UCSD-AML1 (cell line): ENCODE measurements around the gene STX11.

Source experiments
- DNase-seq: peaks from one replicate; lab custom pipeline; 2025; ENCODE audit not compliant: unreplicated experiment; lab: John Stamatoyannopoulos, UW

STX11 gene

DNA sequence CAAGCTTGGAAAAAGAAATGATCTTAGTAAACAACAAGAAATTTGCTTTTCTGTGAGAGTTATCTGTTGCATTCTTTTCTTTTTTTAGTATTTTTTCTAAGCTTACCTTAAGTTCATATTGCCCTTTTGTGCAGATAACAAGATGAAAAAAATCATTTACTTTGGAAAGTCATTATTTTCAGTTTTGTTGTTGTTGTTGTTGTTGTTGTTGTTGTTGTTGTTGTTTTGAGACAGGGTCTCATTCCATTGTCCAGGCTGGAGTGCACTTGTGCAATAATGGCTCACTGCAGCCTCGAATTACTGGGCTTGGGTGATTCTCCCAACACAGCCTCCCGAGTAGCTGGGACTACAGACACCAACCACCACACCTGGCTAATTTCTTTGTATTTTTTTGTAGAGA, 8.8 kb upstream of the STX11 start:
- no peak for DNase-seq

DNA sequence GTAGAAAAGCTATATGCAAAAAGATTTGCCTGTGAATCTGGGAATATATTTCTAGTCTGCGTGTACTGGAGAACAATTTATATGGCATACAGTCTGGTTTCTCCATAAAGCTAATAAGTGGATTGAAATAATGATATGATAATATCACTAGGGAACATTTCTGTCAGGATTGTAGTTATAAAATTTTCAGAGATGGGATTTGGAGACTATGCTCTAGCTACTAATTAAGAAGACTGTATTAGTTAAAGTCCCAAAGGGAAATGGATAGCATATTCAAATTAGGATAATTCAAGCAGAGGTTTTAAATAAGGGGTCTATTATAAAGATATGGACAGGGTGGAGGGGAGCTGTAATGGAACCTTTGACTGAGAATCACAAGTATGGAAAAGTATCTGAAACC, 7.2 kb upstream of the STX11 start:
- DNase-seq: no peak

DNA sequence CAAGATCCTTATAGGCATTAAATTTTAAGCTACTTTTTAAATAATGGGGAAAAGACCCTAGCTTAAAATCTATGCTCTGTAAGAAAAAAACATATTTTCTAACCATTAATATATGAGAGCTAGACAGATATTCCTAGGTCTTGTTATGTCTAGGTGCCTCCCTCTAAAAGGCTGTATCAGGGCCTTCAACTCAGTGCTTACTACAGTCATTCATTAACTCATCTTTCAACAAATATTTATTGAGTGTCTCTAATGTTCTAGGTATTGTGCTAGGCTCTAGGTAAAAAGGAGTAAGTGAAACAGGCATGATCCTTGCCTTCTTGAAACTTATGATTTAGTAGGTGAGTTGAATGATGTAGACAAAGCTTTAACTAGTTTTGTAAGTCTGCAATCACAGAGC, 6.4 kb upstream of the STX11 start:
- DNase-seq: no peak

DNA sequence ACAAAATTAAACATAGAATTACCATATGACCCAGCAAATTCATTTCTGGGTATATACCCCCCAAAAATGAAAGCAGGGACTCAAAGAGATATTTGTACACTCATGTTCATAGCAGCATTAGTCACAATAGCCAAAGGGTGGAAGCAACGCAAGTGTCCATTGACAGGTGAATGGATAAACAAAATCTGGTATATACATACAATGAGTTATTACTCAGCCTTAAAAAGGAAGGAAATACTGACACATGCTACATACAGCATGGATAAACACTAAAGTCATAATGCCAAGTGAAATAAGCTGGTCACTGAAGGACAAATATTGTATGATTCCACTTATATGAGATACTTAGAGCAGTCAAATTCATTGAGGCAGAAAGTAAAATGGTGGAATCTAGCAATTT, 5.3 kb upstream of the STX11 start:
- DNase-seq: no peak

DNA sequence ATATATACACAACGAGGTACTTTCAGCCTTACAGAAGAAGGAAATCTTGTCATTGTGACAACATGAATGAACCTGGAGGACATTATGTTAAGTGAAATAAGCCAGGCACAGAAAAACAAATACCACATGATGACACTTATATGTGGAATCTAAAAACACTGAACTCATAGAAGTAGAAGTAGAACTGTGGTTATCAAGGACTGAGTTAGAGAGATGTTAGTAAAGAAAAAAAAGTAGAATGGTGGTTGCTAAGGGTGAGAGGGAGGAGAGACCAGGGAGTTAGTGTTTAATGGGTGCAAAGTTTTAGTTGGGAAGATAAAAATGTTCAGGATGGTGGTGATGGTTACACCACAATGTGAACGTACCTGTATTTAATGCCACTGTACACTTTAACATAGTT, 4.8 kb upstream of the STX11 start:
- DNase-seq: no peak

DNA sequence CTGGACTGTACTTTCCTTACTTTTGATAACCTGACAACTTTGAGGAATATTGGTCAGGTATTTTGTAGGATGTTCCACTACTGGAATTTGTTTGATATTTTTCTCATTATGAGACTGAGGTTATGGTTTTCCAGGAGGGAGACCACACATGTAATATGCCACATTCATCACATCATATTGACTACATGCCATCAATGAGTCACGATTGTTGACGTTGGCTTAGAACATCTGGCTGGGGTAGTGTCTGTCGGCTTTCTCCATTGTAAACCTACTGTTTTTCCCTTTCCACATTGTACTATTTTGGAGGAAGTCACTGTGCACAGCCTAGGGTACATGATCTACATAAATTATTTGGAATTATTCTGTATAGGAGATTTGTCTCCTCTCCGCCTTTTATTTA, 1.4 kb upstream of the STX11 start:
- no peak for DNase-seq

DNA sequence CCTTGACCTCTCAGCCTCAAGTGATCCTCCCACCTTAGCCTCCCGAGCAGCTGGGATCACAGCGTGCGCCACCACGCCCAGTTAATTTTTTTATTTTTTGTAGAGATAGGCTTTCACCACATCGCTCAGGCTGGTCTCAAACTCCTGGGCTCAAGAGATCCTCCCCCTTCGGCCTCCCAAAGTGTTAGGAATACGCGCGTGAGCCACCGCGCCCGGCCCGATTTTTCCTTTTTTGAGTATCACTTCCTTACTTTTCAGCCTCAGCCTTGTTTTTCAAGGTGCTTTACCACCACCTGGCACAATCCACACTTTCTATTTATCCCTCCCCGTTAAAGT, 791 bp upstream of the STX11 start:
- no peak for DNase-seq

DNA sequence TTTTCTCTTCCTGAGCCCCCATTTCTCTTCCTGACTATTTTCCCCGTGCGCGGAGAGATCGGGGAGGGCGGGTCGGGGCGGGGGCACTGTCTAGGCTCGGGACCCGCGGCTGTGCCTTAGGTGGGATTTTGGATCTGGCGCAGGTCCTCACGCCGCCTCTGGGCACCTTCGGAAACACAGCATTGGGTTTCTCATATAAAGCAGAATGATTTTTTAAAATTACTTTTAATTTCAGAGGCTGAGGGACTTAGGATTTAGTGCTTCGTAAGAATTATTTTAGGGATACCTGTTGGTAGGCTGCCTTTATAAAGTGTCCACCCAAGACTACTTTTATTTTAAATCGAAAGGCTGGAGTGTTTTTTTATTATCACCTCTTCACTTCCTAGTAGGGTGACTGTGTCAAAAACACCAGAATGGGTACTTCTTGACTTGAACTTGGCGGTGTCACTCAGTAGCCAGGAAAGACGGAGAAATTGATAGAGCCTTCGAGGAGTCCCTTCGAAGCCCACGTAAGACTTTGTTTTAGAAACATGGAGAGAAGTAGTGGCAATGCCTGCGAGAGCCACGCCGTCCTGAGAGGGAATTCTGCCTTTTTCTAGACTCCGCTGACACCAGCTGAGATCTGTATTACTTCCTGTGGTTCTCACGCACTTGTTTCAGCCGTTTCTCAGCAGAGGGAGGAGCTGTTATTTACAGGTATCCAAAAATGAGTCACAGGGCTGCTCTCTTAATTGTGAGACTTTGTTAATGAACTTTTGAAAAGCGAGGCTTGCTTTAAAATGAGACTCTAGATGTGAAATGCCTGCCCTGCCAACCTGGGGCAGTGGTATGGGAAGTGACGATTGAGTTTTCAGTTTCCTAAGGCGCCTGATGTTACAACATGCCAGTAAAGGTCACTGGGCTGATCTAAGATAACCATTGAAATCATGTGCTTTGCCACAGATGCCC, 667 bp downstream of the STX11 start:
- peak; percentile 59 for DNase-seq

DNA sequence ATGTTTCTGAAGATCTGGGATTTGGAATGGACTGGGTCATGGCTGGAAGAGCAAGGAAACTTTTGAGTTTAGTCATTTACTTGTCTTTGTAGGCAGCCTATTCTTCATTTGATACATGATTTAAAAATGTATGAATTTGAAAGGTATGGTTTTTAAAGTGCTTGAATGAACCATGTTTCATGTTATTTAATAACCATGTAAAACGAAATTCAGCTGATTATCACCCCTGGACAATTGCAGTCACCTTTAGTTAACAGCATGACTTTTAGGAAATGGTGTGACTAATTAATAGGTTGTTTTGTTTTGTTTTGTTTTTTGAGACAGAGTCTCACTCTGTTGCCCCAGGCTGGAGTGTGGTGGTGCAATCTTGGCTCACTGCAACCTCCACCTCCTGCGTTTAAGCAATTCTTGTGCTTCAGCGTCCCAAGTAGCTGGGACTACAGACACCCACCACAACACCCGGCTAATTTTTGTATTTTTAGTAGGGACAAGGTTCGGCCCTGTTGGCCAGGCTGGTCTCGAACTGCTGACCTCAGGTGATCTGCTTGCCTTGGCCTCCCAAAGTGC, 2.1 kb downstream of the STX11 start:
- no peak for DNase-seq

DNA sequence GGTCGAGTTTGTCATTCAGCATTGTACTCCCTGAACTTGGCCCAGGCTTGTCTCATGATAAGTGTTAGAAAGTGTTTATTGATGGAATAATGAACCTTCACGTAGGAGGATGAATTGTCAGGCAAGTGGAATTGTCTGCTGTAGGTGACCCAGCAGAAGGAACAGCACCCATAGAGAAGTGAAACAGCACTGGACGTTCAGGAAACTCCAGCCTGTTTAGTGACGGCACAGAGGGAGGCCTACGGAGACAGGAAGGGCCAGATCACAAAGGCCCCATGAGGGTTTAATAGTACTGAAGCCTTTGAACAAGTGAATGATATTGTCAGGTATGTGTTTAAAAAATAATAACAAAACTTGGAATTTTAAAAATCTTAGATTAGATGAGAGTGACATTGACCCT, 2.9 kb downstream of the STX11 start:
- DNase-seq: no peak

DNA sequence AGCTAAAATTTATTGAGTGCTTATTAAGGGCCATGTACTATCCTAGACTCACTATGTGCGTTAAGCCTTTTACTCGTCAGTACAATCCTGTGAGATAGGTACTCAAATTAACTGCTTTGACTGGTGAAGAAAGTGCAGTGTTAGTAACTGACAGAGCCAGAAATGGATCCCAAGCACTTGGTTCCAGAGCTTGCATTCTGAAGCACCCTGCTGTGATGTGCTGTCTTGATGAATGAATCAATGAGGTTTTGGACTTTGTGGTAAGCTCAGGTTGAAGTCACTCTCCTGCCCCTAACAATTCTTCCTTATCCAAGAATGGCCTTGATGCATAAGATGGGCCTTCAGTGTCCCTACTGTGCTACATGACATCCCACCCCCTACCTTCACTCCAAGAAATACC, 3.7 kb downstream of the STX11 start:
- DNase-seq: no peak

DNA sequence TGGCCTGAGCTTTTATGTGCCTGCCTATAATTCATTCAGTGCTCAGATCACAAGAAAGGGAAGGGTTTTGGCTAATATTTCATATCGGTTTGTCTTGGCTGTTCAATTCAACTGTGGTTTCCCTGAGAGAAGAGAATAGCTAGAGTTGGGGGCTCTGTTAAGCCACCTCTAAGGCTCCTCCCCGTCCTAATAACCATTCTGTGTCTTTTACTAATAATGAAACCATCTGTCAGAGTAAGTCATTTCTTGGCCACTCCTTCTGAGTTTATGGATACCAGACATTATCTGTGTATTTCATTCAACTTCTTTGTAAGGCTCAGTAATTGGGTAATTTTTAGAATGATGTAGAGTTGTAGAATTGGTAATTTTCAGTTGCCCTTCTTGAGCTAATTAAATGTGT, 5.2 kb downstream of the STX11 start:
- no peak for DNase-seq

DNA sequence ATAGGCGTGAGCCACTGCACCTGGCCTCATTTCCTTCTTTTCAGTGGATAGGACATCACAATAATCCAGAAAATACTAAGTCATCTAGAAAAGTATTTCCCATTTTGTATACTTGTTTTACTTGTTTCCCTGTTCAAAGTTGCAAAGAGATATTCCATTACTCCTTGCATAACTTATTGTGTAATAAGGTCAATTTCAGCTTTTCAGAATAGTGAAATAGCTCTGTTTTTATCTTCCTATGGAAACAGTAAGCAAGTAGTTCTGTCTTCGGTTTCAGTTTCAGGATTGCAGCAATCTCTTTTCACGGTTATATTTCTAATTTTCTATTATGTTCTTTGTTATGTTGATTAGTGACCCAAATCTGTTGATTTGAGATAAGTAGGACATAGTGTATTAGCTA, 6.0 kb downstream of the STX11 start:
- no peak for DNase-seq

DNA sequence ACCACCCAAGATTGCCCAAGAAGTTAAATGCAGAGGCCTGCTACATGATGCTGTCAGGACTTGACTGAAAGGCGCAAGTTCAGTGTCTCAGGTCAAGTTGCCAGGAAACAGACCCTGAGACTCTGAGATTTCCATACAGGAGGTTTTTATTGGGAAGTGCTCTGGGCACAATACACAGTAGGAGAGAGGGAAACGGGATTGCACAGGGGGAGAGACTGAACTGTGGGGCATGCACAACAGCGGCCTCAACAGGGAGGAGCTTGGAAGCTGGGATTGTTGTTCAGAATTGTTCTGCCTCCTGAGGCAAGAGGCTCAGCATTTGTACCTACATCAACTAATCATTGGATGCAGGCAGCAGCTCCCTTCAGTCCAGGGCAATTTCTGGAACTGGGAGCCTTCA, 6.7 kb downstream of the STX11 start:
- no peak for DNase-seq

DNA sequence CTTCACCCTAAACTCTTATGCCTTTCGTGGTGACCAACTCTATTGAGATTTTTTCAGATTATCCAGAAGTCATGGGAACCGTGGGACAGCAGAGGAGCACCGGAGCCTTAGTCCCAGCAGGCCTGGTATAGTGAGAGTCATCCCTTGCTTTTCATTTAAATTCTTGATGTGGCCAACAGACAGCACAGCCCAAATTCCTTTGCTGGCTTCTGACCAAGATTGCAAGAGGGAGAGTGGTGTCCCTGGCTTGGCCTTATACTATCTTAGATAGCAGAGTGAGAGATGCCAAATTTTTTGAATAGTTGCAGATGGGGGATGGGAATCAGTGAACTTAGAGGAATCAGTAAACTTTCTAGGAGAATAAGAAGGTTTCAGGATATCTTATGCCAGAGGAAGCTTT, 7.8 kb downstream of the STX11 start:
- DNase-seq: no peak

DNA sequence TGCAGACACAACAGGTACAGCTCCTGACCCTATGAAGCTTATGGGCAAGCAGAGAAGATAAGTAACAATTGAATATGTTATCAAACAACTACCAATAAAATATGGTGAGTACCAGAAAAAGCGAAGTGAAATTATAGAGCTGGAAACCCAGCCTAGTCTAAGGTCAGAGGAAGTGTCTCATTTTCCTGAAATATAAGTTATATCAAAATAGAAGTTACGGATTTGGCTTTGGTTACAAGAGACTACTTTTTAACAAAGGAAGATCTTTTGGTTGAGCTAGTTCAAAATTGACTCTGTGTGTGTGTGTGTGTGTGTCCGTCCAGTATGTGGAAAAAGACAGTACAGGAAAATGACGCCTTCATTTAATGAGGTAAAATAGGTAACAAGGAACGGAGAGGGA, 8.9 kb downstream of the STX11 start:
- no peak for DNase-seq

DNA sequence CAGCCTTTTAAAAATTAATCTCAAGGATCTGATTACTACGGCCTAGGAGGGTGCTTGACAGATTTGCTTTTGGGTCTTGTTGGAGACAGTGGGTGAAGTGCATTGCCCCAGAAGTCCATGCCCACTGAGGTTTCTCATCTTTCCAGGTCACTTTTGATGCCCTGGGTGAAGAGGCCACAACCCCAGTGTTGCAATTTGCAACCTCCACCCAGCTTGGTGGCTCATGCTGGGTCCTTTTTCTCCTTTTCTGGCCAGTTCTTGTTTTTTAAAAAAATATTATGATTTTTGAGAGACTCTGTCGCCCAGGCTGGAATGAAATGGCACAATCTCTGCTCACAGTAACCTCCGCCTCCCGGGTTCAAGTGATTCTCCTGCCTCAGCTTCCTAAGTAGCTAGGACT, 9.4 kb downstream of the STX11 start:
- no peak for DNase-seq

DNA sequence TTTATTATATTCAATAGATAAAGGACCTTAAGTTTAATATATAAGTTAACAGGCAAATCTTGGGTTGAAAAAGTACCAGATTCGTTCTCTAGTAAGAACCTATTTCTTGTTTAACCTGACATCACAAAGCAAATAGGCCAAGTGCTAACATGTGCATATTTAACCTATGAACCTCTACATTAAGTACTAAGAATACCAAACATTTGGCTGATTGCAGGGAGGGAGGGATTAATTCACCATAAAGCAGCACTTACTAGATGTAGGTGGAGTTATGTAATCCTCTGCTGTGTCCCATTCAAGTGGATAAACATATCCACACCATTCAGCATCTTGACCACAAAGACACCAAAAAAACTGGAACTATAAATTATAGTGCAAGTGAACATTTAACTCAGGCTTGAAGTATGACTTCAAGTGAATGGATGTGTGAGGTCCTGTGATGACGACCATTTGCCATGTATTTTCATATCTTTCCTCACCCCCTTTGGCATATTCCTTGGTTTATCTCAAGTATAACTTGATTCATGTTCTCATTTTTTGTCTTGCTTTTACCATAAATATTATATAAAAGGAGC, 10.2 kb downstream of the STX11 start:
- no peak for DNase-seq

DNA sequence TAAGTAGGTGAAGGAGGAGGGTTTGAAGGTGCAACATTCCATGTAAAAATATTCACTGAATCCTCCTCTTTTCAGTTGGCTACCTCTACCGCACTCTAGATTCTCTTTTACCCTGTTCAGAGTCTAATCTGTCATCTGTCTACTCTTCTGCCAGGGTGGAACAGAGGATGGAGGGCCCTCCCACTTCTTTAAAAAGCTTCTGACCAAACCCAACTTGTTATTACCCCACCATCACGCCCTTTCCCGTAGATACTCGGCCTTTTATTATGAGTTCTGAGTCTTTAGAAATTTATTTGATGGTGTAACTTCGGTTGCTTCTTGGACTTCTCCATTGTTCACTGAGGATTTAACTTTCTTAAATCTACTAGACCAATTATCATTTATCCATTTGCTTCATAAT, 11.7 kb downstream of the STX11 start:
- no peak for DNase-seq

DNA sequence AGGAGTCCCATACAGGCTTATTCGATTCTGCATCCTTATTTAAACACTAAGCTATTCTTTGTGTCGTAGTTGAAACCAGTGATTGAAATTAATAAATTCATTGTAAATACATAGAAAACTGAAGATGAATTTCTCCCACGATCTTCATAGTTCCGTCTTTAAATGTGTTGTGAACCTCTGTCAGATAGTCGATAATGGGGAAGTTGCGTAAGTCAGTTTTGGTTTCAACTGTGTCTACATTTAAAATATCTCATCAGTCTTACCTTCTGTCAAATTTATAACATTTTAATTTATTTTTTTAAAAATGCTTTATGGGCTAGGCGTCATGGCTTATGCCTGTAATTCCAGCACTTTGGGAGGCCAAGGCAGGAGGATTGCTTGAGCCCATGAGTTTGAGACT, 12.7 kb downstream of the STX11 start:
- DNase-seq: no peak

DNA sequence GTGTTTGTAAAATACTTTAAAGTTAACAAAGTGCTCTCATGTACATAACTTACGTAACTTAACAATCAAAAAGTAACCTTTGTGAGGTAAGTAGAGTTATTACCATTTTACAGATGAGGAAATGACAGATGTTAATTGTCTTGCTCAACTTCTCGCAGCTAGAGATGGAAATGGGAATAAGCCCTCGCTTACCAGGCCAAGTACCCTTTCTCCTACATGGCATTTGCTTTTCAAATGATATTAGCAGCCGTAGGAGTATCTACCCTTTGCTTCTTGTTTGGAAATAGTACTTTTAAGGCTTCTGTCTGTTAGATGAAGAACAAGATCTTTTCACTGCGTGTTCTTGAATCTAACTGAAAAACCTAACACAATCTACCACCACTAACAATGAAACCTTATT, 15.5 kb downstream of the STX11 start:
- DNase-seq: no peak

DNA sequence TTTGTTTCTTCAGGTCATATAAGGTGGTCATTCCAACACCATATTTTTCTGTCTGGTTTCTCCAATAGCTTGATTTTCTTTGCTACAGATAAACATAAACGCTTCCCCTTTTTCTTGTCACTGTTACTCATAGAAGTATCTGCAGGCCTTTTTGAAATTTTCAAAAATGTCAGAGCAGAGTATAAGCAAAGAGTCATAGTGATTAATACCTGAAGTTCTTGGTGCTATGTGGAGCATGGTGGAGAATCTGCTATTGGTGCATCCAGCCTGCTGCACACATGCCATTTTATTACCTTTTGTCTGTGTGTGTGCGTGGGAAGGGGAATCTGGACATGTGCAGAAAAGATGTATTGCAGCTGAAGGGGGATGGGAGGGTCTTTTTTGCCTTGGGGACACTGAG, 19.7 kb downstream of the STX11 start:
- DNase-seq: no peak

DNA sequence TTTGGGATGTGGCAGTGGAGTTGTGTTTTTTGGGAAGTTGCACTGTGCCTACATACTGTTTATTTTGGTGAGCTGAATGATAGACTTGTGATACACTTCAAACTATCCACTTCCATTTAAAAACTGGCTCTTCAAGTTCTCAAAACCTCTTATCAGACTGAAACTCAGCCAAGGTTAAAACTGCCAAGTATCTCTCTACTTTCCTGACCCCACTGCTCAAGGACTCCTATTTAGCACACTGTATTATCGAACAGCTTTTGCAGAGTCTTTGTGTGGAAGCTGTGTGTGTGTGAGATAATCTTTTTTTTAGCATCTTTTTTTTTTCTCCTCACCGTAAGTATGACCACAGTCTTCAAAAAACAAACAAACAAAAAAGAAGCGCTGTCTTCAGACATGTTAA, 21.1 kb downstream of the STX11 start:
- DNase-seq: no peak
